ENCODE data around the gene TLCD5. TPM values are rescaled to one million over a fixed set of nuclear protein-coding genes. Genes with fewer than 3 reads are reported as not detected.

Gene TLCD5
- total RNA-seq, 1 experiment from 2014 or later, result 8.3 TPM

- Mint-ChIP-seq H3K27me3 (ENCODE audit: low read depth) (peaks cover 16% of the 10 kb centered on the region), H3K4me3 (peak overlapping the region; percentile 78), H3K4me1 (peaks cover 17% of the 10 kb centered on the region), H3K27ac (no peak overlapping the region), H3K36me3 (peaks cover 6% of the 10 kb centered on the region), H3K9me3 (peaks cover 3% of the 10 kb centered on the region; the same call in 1 of the 2 replicates)
- ChIA-PET CTCF (interaction anchor here (1.1 to 2.5 kb wide), 2 partner anchors 9 to 24 kb away, joined by 3 to 26 read pairs; partner anchors contain the start of gene ARHGEF12), POLR2A (no interaction called here)
- DNase-seq (ENCODE audit: low spot score), result no peak
- no peak for ATAC-seq
- TF ChIP-seq TEAD4 (CRISPR knock-in tag; IDR thresholded peaks at IDR 0.05) (no peak), ATF1 (CRISPR knock-in tag; IDR thresholded peaks at IDR 0.05) (no peak), GABPB1 (CRISPR knock-in tag; IDR thresholded peaks at IDR 0.05) (no peak), ELF4 (CRISPR knock-in tag; IDR thresholded peaks at IDR 0.05; ENCODE audit: low read depth) (no peak), IRF2 (CRISPR knock-in tag; IDR thresholded peaks at IDR 0.05; ENCODE audit: borderline replicate concordance, low read depth) (no peak), EMX1 (CRISPR knock-in tag; IDR thresholded peaks at IDR 0.05) (no peak), SMAD3 (CRISPR knock-in tag; IDR thresholded peaks at IDR 0.05; ENCODE audit: borderline replicate concordance) (no peak), ZNF263 (CRISPR knock-in tag; IDR thresholded peaks at IDR 0.05; ENCODE audit: low read depth) (no peak), ZNF512 (CRISPR knock-in tag; IDR thresholded peaks at IDR 0.05; ENCODE audit: borderline replicate concordance) (no peak), ZNF425 (CRISPR knock-in tag; conservative IDR thresholded peaks at IDR 0.05) (no peak), ZBTB43 (CRISPR knock-in tag; IDR thresholded peaks at IDR 0.05) (no peak), ETV6 (CRISPR knock-in tag; IDR thresholded peaks at IDR 0.05) (no peak), KAT7 (CRISPR knock-in tag; IDR thresholded peaks at IDR 0.05; ENCODE audit: borderline replicate concordance) (no peak), MLX (CRISPR knock-in tag; IDR thresholded peaks at IDR 0.05) (no peak), ZNF138 (CRISPR knock-in tag; conservative IDR thresholded peaks at IDR 0.05) (no peak), SP1 (CRISPR knock-in tag; conservative IDR thresholded peaks at IDR 0.05) (no peak), NFYB (CRISPR knock-in tag; conservative IDR thresholded peaks at IDR 0.05; ENCODE audit: low read depth) (no peak), ZNF396 (CRISPR knock-in tag; IDR thresholded peaks at IDR 0.05; ENCODE audit: borderline replicate concordance) (no peak), NFE2L1 (CRISPR knock-in tag; IDR thresholded peaks at IDR 0.05) (no peak)
These were observed 1.8 kb downstream of the TLCD5 start for GRCh38 chr11:120326845-120327281.

- Mint-ChIP-seq H3K27me3 (ENCODE audit: low read depth) (peaks cover 16% of the 10 kb centered on the region), H3K36me3 (peaks cover 6% of the 10 kb centered on the region), H3K4me3 (no peak overlapping the region), H3K9me3 (peaks cover 3% of the 10 kb centered on the region; the same call in 1 of the 2 replicates), H3K27ac (no peak overlapping the region), H3K4me1 (peaks cover 17% of the 10 kb centered on the region)
- ATAC-seq, result no peak
- CTCF ChIA-PET, result interaction anchor here (1.1 kb wide), 1 partner anchor 24 kb away, joined by 3 read pairs; no protein-coding TSS in a partner anchor
- POLR2A ChIA-PET, result no interaction called here
- DNase-seq (ENCODE audit: low spot score), result no peak
- TF ChIP-seq ATF3 (CRISPR knock-in tag; conservative IDR thresholded peaks at IDR 0.05) (no peak), OVOL2 (CRISPR knock-in tag; IDR thresholded peaks at IDR 0.05; ENCODE audit: borderline replicate concordance) (no peak), GRHL2 (CRISPR knock-in tag; IDR thresholded peaks at IDR 0.05; ENCODE audit: insufficient replicate concordance, severe bottlenecking) (no peak), ATF6 (CRISPR knock-in tag; IDR thresholded peaks at IDR 0.05) (no peak), ZNF532 (CRISPR knock-in tag; IDR thresholded peaks at IDR 0.05; ENCODE audit: borderline replicate concordance) (no peak)
These were observed 2.2 kb downstream of the TLCD5 start for GRCh38 chr11:120327311-120327710.

Data from WTC11 (cell line).